K562 (cell line): ENCODE measurements around the gene TFF3. TPM values are rescaled to one million over a fixed set of nuclear protein-coding genes. Genes with fewer than 3 reads are reported as not detected.

Experiments used
- ATAC-seq: fragments of 200-7000 bp; cut with Tn5 transposase; 3 replicates; pipeline ENCODE4 v1.9.1; 2020; ENCODE audit warnings: moderate library complexity
- BruUV-seq: library from RNA; stranded (reverse); fragments of 400-500 nt; replicated peaks from 2 replicates; lab custom pipeline; 2021; lab: Mats Ljungman, UMichigan
- CTCF ChIA-PET: fragments of 300-600 bp; formaldehyde crosslinking; extraction: SDS; loops from one replicate; lab custom pipeline; 2021; ENCODE audit warnings: low intra/inter-chr PET ratio; lab: Yijun Ruan, JAX
- POLR2A ChIA-PET: fragments of 300-600, 350-650 bp; sonication (Branson Sonifier 250); formaldehyde crosslinking; extraction: SDS; loops from one replicate; lab custom pipeline; 2021; ENCODE audit warnings: antibody characterized with exemption, inconsistent platforms; lab: Yijun Ruan, JAX
- DNase-seq, 4 experiments: peaks; one replicate each; pipeline versions ENCODE4 v3.0.0 to v3.0.0-alpha.2; 2011 to 2018; ENCODE audit warnings: low spot score in 3 of 4, mixed read lengths in 3 of 4; ENCODE audit errors: extremely low read depth in 1 of 4
- FAIRE-seq: peaks from 2 replicates; lab custom pipeline; 2011; peaks lifted over from hg19 to GRCh38; lab: Jason Lieb, UNC
- H2AFZ ChIP-seq: 2 replicates; pipeline ENCODE4 v1.6.0; 2011; ENCODE audit warnings: low read depth, low read length, control low read depth, inconsistent platforms
- H3K27ac ChIP-seq: fragments of 200-600 bp; 3 replicates; pipeline ENCODE4 v1.8.0; 2011; ENCODE audit warnings: low read depth, mild to moderate bottlenecking, control low read depth, inconsistent platforms, low read length, moderate library complexity, mixed read lengths; ENCODE audit errors: extremely low read depth
- H3K27me3 ChIP-seq, 2 experiments: fragments of 300-600 bp in 1 of 2; 2 replicates in 1 of 2; 3 replicates in 1 of 2; pipeline versions ENCODE4 v1.6.0 to v1.8.0; 2011; ENCODE audit warnings: inconsistent platforms in 2 of 2, low read length in 2 of 2, mild to moderate bottlenecking in 1 of 2, mixed read lengths in 1 of 2, moderate library complexity in 1 of 2; ENCODE audit not compliant: control insufficient read depth in 2 of 2, insufficient read depth in 2 of 2
- H3K36me3 ChIP-seq: fragments of 300-600 bp; 3 replicates; pipeline ENCODE4 v1.8.0; 2011; ENCODE audit warnings: mild to moderate bottlenecking, low read length, inconsistent platforms; ENCODE audit not compliant: control insufficient read depth, insufficient read depth
- H3K4me1 ChIP-seq, 2 experiments: fragments of 200-600 bp in 1 of 2; replicated peaks in 1 of 2; 2 replicates in 1 of 2; 3 replicates in 1 of 2; pipeline versions ENCODE4 v1.5.1 to v1.8.0; 2011; ENCODE audit warnings: inconsistent platforms in 2 of 2, low read length in 2 of 2, mild to moderate bottlenecking in 1 of 2, mixed read lengths in 1 of 2, moderate library complexity in 1 of 2; ENCODE audit not compliant: control insufficient read depth in 2 of 2, insufficient read depth in 2 of 2
- H3K4me2 ChIP-seq: 2 replicates; pipeline ENCODE4 v1.6.1; 2011; ENCODE audit warnings: low read length, control low read depth, inconsistent platforms, mixed read lengths; ENCODE audit not compliant: insufficient read depth
- H3K4me3 ChIP-seq: fragments of 200-600 bp; sonication (generic), shearing (Covaris generic); 2 replicates; pipeline ENCODE4 v1.5.1; 2016; ENCODE audit warnings: control low read depth, inconsistent platforms
- H3K79me2 ChIP-seq: fragments of 200-600 bp; 3 replicates; pipeline ENCODE4 v1.8.0; 2011; ENCODE audit warnings: low read length, inconsistent platforms; ENCODE audit not compliant: control insufficient read depth, insufficient read depth
- H3K9ac ChIP-seq, 2 experiments: 2 replicates each; pipeline versions ENCODE4 v1.6.0 to v1.6.1; 2011; ENCODE audit warnings: low read depth in 2 of 2, low read length in 2 of 2, control low read depth in 1 of 2, inconsistent platforms in 1 of 2, mild to moderate bottlenecking in 1 of 2, mixed read lengths in 1 of 2; ENCODE audit not compliant: insufficient read depth in 1 of 2
- H3K9me1 ChIP-seq: one replicate; pipeline ENCODE4 v1.6.0; 2011; ENCODE audit warnings: inconsistent platforms, mild to moderate bottlenecking, low read length, moderate library complexity; ENCODE audit not compliant: control insufficient read depth, insufficient read depth
- H3K9me3 ChIP-seq: replicated peaks from 2 replicates; pipeline ENCODE4 v1.5.1; 2011; ENCODE audit warnings: low read depth, low read length, inconsistent platforms; ENCODE audit not compliant: control insufficient read depth, insufficient read depth
- H4K20me1 ChIP-seq: replicated peaks from 2 replicates; pipeline ENCODE4 v1.6.1; 2011; ENCODE audit warnings: low read length, inconsistent platforms, mixed read lengths; ENCODE audit not compliant: control insufficient read depth, insufficient read depth
- BCL6 ChIP-seq: fragments of 250-450 bp; sonication (Bioruptor Pico); IDR thresholded peaks from 2 replicates; pipeline ENCODE4 v1.4.0; 2020
- GATAD2B ChIP-seq: fragments of 450-650 bp; IDR thresholded peaks from 2 replicates; pipeline ENCODE4 v1.6.1; 2017; ENCODE audit warnings: mild to moderate bottlenecking, borderline replicate concordance
- HLTF ChIP-seq: fragments of 450-650 bp; IDR thresholded peaks from 2 replicates; pipeline ENCODE4 v1.6.1; 2016
- KDM1A ChIP-seq, 2 experiments: fragments of 450-650 bp; IDR thresholded peaks; 2 replicates each; pipeline ENCODE4 v1.6.1; 2016; ENCODE audit warnings: mild to moderate bottlenecking in 2 of 2
- KDM4B ChIP-seq, 2 experiments: fragments of 450-650 bp in 1 of 2; sonication (generic) in 1 of 2; IDR thresholded peaks; 2 replicates each; pipeline ENCODE4 v1.6.1; 2016 to 2017; ENCODE audit warnings: borderline replicate concordance in 2 of 2, antibody characterized with exemption in 1 of 2, low read depth in 1 of 2, mild to moderate bottlenecking in 1 of 2
- POLR3A ChIP-seq: IDR thresholded peaks from 2 replicates; pipeline ENCODE4 v1.6.1; 2011; ENCODE audit warnings: borderline replicate concordance, mild to moderate bottlenecking, moderate library complexity; ENCODE audit not compliant: insufficient read length, insufficient read depth; ENCODE audit errors: extremely low read depth
- RBFOX2 ChIP-seq: fragments of 200-400 bp; formaldehyde crosslinking; IDR thresholded peaks from 2 replicates; pipeline ENCODE4 v1.6.1; 2017; ENCODE audit warnings: low read depth, mild to moderate bottlenecking, low read length, moderate library complexity
- SMAD4 ChIP-seq: fragments of 250-450 bp; sonication (Bioruptor Pico); conservative IDR thresholded peaks from 2 replicates; pipeline ENCODE4 v1.8.0; 2021; ENCODE audit warnings: inconsistent platforms, mild to moderate bottlenecking, moderate library complexity
- SRSF9 ChIP-seq: fragments of 200-400 bp; formaldehyde crosslinking; IDR thresholded peaks from 2 replicates; pipeline ENCODE4 v1.6.1; 2017; ENCODE audit warnings: low read depth, low read length, borderline replicate concordance
- ZNF184 ChIP-seq: sonication (generic); formaldehyde crosslinking; IDR thresholded peaks from 2 replicates; pipeline ENCODE4 v1.5.0; 2020; ENCODE audit warnings: missing genetic modification reagents
- ZNF197 ChIP-seq: fragments of 200-800 bp; sonication (Bioruptor generic); IDR thresholded peaks from 2 replicates; pipeline ENCODE4 v1.6.1; 2016; ENCODE audit warnings: low read depth, missing genetic modification characterization, missing compliant biosample characterization
- ZNF57 ChIP-seq: fragments of 450-650 bp; formaldehyde crosslinking; IDR thresholded peaks from 2 replicates; pipeline ENCODE4 v1.4.0; 2020; ENCODE audit warnings: mild to moderate bottlenecking, moderate library complexity
- WGBS: fragments of 100-300 bp; shearing (Covaris generic); methylation state at CpG from one replicate; pipeline ENCODE4 v1.1.6; 2016; ENCODE audit warnings: low coverage, mixed read lengths; ENCODE audit not compliant: insufficient coverage; ENCODE audit errors: missing lambda C conversion rate; 5-methylcytosine and 5-hydroxymethylcytosine counted together
- in situ Hi-C: fragments of 300-500 bp; cut with MboI; formaldehyde crosslinking; loops from 4 replicates; pipeline ENCODE4 v1.15.0; 2018; ENCODE audit warnings: inconsistent platforms, mixed read lengths
- intact Hi-C: fragments of 100-400 bp; cut with micrococcal nuclease; formaldehyde crosslinking; loops from 2 replicates; pipeline ENCODE4 v1.14.2; 2022
- polyA plus RNA-seq, 8 experiments: library from polyadenylated mRNA; depleted of rRNA in 4 of 8; stranded (reverse) in 5 of 8; unstranded in 3 of 8; fragments of >200 nt; fragmentation: Nextera tagmentation in 2 of 8; fragmentation: Illumina TruSeq in 1 of 8; extraction: Ambion mirVana in 2 of 8; extraction: Trizol in 1 of 8; gene quantifications; 2 replicates each; pipeline versions ENCODE4 v1.2.1 to v1.2.3, GENCODE V29; 2011 to 2014; ENCODE audit warnings: inconsistent platforms in 1 of 8, missing spikeins in 1 of 8
- total RNA-seq, 7 experiments: library from RNA; depleted of rRNA in 6 of 7; stranded (reverse); fragments of >200 nt in 6 of 7; fragmentation: Illumina TruSeq in 2 of 7; extraction: Trizol in 2 of 7; gene quantifications; 2 replicates each; pipeline versions ENCODE4 v1.2.1 to v1.2.3, GENCODE V29; 2011 to 2021; ENCODE audit warnings: low replicate concordance in 1 of 7
- TF ChIP-seq, protein P1 (sequence below): sonication (generic); formaldehyde crosslinking; IDR thresholded peaks from 2 replicates; pipeline ENCODE4 v1.4.0; 2020; ENCODE audit warnings: mild to moderate bottlenecking, missing genetic modification reagents
- TF ChIP-seq, protein P2 (sequence below): sonication (generic); formaldehyde crosslinking; IDR thresholded peaks from 2 replicates; pipeline ENCODE4 v1.9.0; 2022; ENCODE audit warnings: mild to moderate bottlenecking, missing genetic modification reagents
- TF ChIP-seq, protein P3 (sequence below), 3 experiments: fragments of 200-800 bp in 1 of 3; sonication (Bioruptor generic) in 1 of 3; sonication (generic) in 1 of 3; formaldehyde crosslinking in 1 of 3; IDR thresholded peaks; 2 replicates each; pipeline versions ENCODE4 v1.6.1 to v1.8.0; 2016 to 2022; ENCODE audit warnings: mild to moderate bottlenecking in 2 of 3, missing compliant biosample characterization in 2 of 3, missing genetic modification characterization in 2 of 3, missing genetic modification reagents in 1 of 3
- TF ChIP-seq, protein P4 (sequence below): fragments of 250-450 bp; sonication (Bioruptor Pico); IDR thresholded peaks from 2 replicates; pipeline ENCODE4 v1.9.0; 2021; ENCODE audit warnings: mild to moderate bottlenecking, inconsistent platforms

The TFF3 gene
- total and polyA plus RNA-seq, 9 of the 15 experiments (the other 6 are each of a cell fraction or from before 2014, with no cell fraction given): 0.78 TPM; not detected in 8

DNA sequence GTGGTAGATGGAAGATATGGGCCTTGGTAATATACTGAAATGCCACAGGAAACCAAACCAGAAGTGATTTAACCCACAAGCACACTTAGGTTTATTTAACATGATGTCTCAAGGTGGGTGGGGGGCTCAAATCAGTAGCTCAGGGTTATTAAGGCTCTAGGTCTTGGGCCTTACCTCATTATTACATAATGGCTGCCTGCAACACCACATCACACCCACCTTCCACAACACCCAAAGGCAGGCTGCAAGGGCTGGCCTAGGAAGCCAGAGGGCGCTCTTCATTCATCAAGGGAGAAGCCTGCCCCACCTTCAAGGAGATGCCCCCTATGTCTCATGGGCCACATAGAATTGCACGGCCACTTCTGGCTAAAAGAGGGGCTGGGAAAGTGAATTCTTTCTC, 45.1 kb upstream of the TFF3 start:
- no TSS peak for BruUV-seq
- H2AFZ ChIP-seq: no peak overlapping the region
- no peaks in the 10 kb centered on the region for H3K79me2 ChIP-seq
- H3K4me2 ChIP-seq: no peak overlapping the region
- ChIA-PET CTCF (no interaction called here), POLR2A (interaction anchor here (1.3 kb wide), 1 partner anchor 11 kb away, joined by 3 read pairs; no protein-coding TSS in a partner anchor)
- H3K36me3 ChIP-seq: no peaks in the 10 kb centered on the region
- intact Hi-C loops: loop anchor here (1.0 to 10.0 kb wide), 2 partner anchors 90 to 174 kb away; no protein-coding TSS in a partner anchor
- H3K27me3 ChIP-seq: peaks cover 27 to 69% of the 10 kb centered on the region in 2 experiments
- 8% methylated on average over 2 of the region's 2 CpGs for WGBS
- DNase-seq: peak in 3 of 4 experiments; percentile 36 to 55 (median 55)
- FAIRE-seq: peak; percentile 71
- in situ Hi-C loops: no loop called here
- no peaks in the 10 kb centered on the region for H4K20me1 ChIP-seq
- H3K4me1 ChIP-seq: no peaks in the 10 kb centered on the region; a peak in 1 of 5 replicates
- ATAC-seq: peak; percentile 51; the same call in 2 of the 3 replicates
- no peak overlapping the region for H3K4me3 ChIP-seq
- H3K27ac ChIP-seq: no peak overlapping the region
- no peaks in the 10 kb centered on the region for H3K9me1 ChIP-seq
- no peaks in the 10 kb centered on the region for H3K9me3 ChIP-seq
- H3K9ac ChIP-seq: no peak overlapping the region
- TF ChIP-seq SMAD4 (CRISPR knock-in tag) (no peak), BCL6 (CRISPR knock-in tag) (no peak), ZNF197 (CRISPR knock-in tag) (no peak), KDM4B (IDR thresholded peaks at IDR 0.05; ENCODE audit: borderline replicate concordance in 2 of 2, low read depth in 1 of 2) (no peak), GATAD2B (no peak), KDM1A (IDR thresholded peaks at IDR 0.05) (peak; percentile 55 to 66; a peak in 3 of 4 replicates), ZNF57 (CRISPR knock-in tag) (no peak), RBFOX2 (no peak), POLR3A (no peak), HLTF (peak; percentile 99), ZNF184 (CRISPR knock-in tag) (no peak), SRSF9 (no peak)
- TF ChIP-seq, protein P1, sequence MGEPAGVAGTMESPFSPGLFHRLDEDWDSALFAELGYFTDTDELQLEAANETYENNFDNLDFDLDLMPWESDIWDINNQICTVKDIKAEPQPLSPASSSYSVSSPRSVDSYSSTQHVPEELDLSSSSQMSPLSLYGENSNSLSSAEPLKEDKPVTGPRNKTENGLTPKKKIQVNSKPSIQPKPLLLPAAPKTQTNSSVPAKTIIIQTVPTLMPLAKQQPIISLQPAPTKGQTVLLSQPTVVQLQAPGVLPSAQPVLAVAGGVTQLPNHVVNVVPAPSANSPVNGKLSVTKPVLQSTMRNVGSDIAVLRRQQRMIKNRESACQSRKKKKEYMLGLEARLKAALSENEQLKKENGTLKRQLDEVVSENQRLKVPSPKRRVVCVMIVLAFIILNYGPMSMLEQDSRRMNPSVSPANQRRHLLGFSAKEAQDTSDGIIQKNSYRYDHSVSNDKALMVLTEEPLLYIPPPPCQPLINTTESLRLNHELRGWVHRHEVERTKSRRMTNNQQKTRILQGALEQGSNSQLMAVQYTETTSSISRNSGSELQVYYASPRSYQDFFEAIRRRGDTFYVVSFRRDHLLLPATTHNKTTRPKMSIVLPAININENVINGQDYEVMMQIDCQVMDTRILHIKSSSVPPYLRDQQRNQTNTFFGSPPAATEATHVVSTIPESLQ (CRISPR knock-in tag): no peak
- TF ChIP-seq, protein P2, sequence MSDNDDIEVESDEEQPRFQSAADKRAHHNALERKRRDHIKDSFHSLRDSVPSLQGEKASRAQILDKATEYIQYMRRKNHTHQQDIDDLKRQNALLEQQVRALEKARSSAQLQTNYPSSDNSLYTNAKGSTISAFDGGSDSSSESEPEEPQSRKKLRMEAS (CRISPR knock-in tag): no peak
- TF ChIP-seq, protein P3, sequence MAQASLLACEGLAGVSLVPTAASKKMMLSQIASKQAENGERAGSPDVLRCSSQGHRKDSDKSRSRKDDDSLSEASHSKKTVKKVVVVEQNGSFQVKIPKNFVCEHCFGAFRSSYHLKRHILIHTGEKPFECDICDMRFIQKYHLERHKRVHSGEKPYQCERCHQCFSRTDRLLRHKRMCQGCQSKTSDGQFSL (CRISPR knock-in tag; IDR thresholded peaks at IDR 0.05): no peak
- TF ChIP-seq, protein P3 (tag; IDR thresholded peaks at IDR 0.05): no peak
- TF ChIP-seq, protein P4, sequence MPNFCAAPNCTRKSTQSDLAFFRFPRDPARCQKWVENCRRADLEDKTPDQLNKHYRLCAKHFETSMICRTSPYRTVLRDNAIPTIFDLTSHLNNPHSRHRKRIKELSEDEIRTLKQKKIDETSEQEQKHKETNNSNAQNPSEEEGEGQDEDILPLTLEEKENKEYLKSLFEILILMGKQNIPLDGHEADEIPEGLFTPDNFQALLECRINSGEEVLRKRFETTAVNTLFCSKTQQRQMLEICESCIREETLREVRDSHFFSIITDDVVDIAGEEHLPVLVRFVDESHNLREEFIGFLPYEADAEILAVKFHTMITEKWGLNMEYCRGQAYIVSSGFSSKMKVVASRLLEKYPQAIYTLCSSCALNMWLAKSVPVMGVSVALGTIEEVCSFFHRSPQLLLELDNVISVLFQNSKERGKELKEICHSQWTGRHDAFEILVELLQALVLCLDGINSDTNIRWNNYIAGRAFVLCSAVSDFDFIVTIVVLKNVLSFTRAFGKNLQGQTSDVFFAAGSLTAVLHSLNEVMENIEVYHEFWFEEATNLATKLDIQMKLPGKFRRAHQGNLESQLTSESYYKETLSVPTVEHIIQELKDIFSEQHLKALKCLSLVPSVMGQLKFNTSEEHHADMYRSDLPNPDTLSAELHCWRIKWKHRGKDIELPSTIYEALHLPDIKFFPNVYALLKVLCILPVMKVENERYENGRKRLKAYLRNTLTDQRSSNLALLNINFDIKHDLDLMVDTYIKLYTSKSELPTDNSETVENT (CRISPR knock-in tag): no peak
